ENCODE data around the gene BIRC6. TPM values are rescaled to one million over a fixed set of nuclear protein-coding genes. Genes with fewer than 3 reads are reported as not detected.

Gene BIRC6
- total and polyA plus RNA-seq, 2 of the 8 experiments (the other 6 are each of a cell fraction or from before 2014, with no cell fraction given), result 32.5 to 69.5 TPM

DNA sequence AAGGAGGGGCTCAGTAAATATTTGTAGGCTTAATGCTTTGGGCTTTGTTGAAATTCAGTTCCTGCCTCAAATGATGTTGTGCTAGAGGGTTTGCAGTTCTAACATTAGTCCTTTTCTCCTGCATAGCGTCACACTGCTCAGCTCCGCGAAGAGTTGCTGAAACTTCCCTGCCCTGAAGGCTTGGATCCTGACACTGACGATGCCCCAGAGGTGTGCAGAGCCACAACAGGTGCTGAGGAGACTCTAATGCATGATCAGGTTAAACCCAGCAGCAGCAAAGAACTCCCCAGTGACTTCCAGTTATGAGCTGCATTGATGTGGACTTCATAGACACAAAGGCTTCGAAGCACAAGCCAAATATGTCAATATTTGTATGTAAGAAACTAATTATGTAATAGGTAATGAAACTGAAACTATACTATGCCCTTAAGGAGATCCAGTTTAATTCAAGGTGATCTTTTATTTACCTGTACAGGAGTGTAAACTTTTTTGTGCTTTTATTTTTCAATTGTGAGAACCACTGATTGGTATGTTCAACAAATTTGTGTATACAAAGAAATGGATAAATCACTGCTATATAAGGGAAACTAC, 260.9 kb downstream of the BIRC6 start:
- Histone ChIP-seq H3K9me3 (ENCODE audit: insufficient read depth in 2 of 2, low read depth in 1 of 2, low read length in 1 of 2) (no peaks in the 10 kb centered on the region), H3K79me1 (ENCODE audit: low read depth, low read length) (no peaks in the 10 kb centered on the region), H3K4ac (replicated peaks; ENCODE audit: insufficient read length, low read depth, low read length) (no peak overlapping the region), H3K27me3 (replicated peaks in 1 of 4; ENCODE audit: control insufficient read depth in 3 of 4, extremely low read depth in 1 of 4, insufficient read depth in 3 of 4, low read length in 3 of 4) (no peaks in the 10 kb centered on the region), H3K36me3 (ENCODE audit: control insufficient read depth in 2 of 4, insufficient read depth in 4 of 4, low read length in 3 of 4) (peaks cover 0 to 34% (median 9%) of the 10 kb centered on the region in 4 experiments; a peak in 7 of 8 replicates), H2BK20ac (ENCODE audit: low read length) (no peak overlapping the region), H3K4me3 (ENCODE audit: extremely low read depth in 1 of 4, insufficient read depth in 2 of 4, low read depth in 3 of 4, low read length in 4 of 4) (no peak overlapping the region), H4K20me1 (replicated peaks in 1 of 2; ENCODE audit: control insufficient read depth in 1 of 2, insufficient read depth in 2 of 2, low read length in 2 of 2) (peaks cover 0 to 2% of the 10 kb centered on the region in 2 experiments), H2BK15ac (ENCODE audit: low read length) (no peak overlapping the region), H3K9ac (replicated peaks in 1 of 4; ENCODE audit: extremely low read depth in 1 of 4, low read depth in 3 of 4, low read length in 3 of 4) (no peak overlapping the region), H3K23ac (ENCODE audit: insufficient read length) (no peak overlapping the region), H2BK12ac (ENCODE audit: low read depth, low read length) (no peak overlapping the region), H3K79me2 (ENCODE audit: control insufficient read depth in 1 of 2, insufficient read depth in 2 of 2, low read length in 2 of 2) (no peaks in the 10 kb centered on the region), H4K5ac (ENCODE audit: insufficient read length, low read depth, low read length) (no peak overlapping the region), H3K27ac (ENCODE audit: low read depth, low read length) (no peak overlapping the region), H4K8ac (ENCODE audit: extremely low read depth, insufficient read depth, low read length) (no peak overlapping the region), H3K4me1 (replicated peaks in 1 of 4; ENCODE audit: control insufficient read depth in 3 of 4, insufficient read depth in 4 of 4, low read length in 3 of 4) (no peaks in the 10 kb centered on the region), H4K91ac (replicated peaks; ENCODE audit: insufficient read length, low read length) (no peak overlapping the region), H2AFZ (ENCODE audit: low read length) (no peak overlapping the region), H3K18ac (ENCODE audit: extremely low read depth, low read length) (no peak overlapping the region), H3K4me2 (ENCODE audit: insufficient read depth in 1 of 2, low read depth in 2 of 2, low read length in 2 of 2) (no peak overlapping the region), H3K23me2 (ENCODE audit: low read depth, low read length) (no peaks in the 10 kb centered on the region), H3K14ac (ENCODE audit: insufficient read length) (no peak overlapping the region), H2BK120ac (replicated peaks; ENCODE audit: low read depth, low read length) (no peak overlapping the region), H2AK5ac (ENCODE audit: low read depth, low read length) (no peak overlapping the region), H2BK5ac (ENCODE audit: low read depth, low read length) (no peak overlapping the region), H3K56ac (replicated peaks; ENCODE audit: insufficient read length, low read depth, low read length) (no peak overlapping the region)
- ChIA-PET CTCF (ENCODE audit: partially characterized antibody) (no interaction called here), POLR2A (ENCODE audit: partially characterized antibody) (no interaction called here)
- 89% methylated on average over 5 of the region's 5 CpGs; no CpG with 5 or more reads in 1 of the 2 experiments for WGBS, 2 experiments (ENCODE audit: extremely low coverage in 1 of 2, insufficient coverage in 1 of 2, insufficient read length in 1 of 2, insufficient replicate concordance in 2 of 2, low coverage in 1 of 2, low lambda C conversion rate in 2 of 2, missing lambda C conversion rate in 1 of 2)
- DNase-seq (ENCODE audit: low read depth in 1 of 2, low spot score in 2 of 2) (no peak), FAIRE-seq (no peak)
- TF ChIP-seq KDM4A (IDR thresholded peaks at IDR 0.05; ENCODE audit: low read depth, low read length, severe bottlenecking) (no peak), EP300 (IDR thresholded peaks at IDR 0.05; ENCODE audit: borderline replicate concordance in 1 of 2, low read depth in 2 of 2, low read length in 2 of 2) (no peak), GABPA (IDR thresholded peaks at IDR 0.05; ENCODE audit: borderline replicate concordance, insufficient read depth, low read length) (no peak), RXRA (IDR thresholded peaks at IDR 0.05; ENCODE audit: insufficient read depth, low read depth, low read length) (no peak)
- TF ChIP-seq, protein P1, sequence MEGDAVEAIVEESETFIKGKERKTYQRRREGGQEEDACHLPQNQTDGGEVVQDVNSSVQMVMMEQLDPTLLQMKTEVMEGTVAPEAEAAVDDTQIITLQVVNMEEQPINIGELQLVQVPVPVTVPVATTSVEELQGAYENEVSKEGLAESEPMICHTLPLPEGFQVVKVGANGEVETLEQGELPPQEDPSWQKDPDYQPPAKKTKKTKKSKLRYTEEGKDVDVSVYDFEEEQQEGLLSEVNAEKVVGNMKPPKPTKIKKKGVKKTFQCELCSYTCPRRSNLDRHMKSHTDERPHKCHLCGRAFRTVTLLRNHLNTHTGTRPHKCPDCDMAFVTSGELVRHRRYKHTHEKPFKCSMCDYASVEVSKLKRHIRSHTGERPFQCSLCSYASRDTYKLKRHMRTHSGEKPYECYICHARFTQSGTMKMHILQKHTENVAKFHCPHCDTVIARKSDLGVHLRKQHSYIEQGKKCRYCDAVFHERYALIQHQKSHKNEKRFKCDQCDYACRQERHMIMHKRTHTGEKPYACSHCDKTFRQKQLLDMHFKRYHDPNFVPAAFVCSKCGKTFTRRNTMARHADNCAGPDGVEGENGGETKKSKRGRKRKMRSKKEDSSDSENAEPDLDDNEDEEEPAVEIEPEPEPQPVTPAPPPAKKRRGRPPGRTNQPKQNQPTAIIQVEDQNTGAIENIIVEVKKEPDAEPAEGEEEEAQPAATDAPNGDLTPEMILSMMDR (IDR thresholded peaks at IDR 0.05; ENCODE audit: control extremely low read depth in 1 of 3, insufficient read depth in 1 of 3, low read depth in 1 of 3, low read length in 3 of 3), result no peak

Data from H1 (cell line).